GM23338 (cell line): ENCODE data around the gene RPS21. TPM values are rescaled to one million over a fixed set of nuclear protein-coding genes. Genes with fewer than 3 reads are reported as not detected.

Experiments used
- ATAC-seq: fragments of 200-7000 bp; cut with Tn5 transposase; 3 replicates; pipeline ENCODE4 v1.9.1; 2020
- DNase-seq: peaks from one replicate; pipeline ENCODE4 v3.0.0-alpha.2; 2015; ENCODE audit warnings: low spot score
- H2AFZ ChIP-seq: fragments of 200-600 bp; sonication (generic); 2 replicates; pipeline ENCODE4 v1.8.0; 2016; ENCODE audit warnings: antibody characterized with exemption, mild to moderate bottlenecking, moderate library complexity
- H3F3A ChIP-seq: fragments of 200-600 bp; sonication (generic); replicated peaks from 2 replicates; pipeline ENCODE4 v1.8.0; 2017; ENCODE audit warnings: antibody characterized with exemption, mixed run types, low read depth
- H3K27ac ChIP-seq: fragments of 200-600 bp; sonication (generic); 2 replicates; pipeline ENCODE4 v1.6.1; 2016; ENCODE audit warnings: low read depth
- H3K27me3 ChIP-seq: fragments of 200-600 bp; sonication (generic); 2 replicates; pipeline ENCODE4 v1.8.0; 2016; ENCODE audit warnings: mild to moderate bottlenecking, mixed run types, moderate library complexity; ENCODE audit not compliant: insufficient read depth
- H3K36me3 ChIP-seq: fragments of 200-600 bp; sonication (generic); 2 replicates; pipeline ENCODE4 v1.8.0; 2016; ENCODE audit warnings: mild to moderate bottlenecking; ENCODE audit not compliant: insufficient read depth
- H3K4me1 ChIP-seq: fragments of 200-600 bp; sonication (generic); 2 replicates; pipeline ENCODE4 v1.8.0; 2016; ENCODE audit warnings: mild to moderate bottlenecking, moderate library complexity; ENCODE audit not compliant: insufficient read depth
- H3K4me2 ChIP-seq: fragments of 200-600 bp; sonication (generic); 2 replicates; pipeline ENCODE4 v1.7.1; 2017; ENCODE audit warnings: mixed run types
- H3K4me3 ChIP-seq: fragments of 200-600 bp; sonication (generic); 2 replicates; pipeline ENCODE4 v1.6.1; 2016; ENCODE audit warnings: mixed run types
- H3K79me2 ChIP-seq: fragments of 200-600 bp; sonication (generic); replicated peaks from 2 replicates; pipeline ENCODE4 v1.8.0; 2017; ENCODE audit warnings: mild to moderate bottlenecking; ENCODE audit not compliant: insufficient read depth
- H3K9me2 ChIP-seq: fragments of 200-600 bp; sonication (generic); 2 replicates; pipeline ENCODE4 v1.8.0; 2017; ENCODE audit not compliant: insufficient read depth
- H4K20me1 ChIP-seq: fragments of 200-600 bp; sonication (generic); replicated peaks from 2 replicates; pipeline ENCODE4 v1.8.0; 2017; ENCODE audit warnings: mild to moderate bottlenecking; ENCODE audit not compliant: insufficient read depth
- H3K27ac Mint-ChIP-seq: 2 replicates; pipeline ENCODE4 v1.8.0; 2020; ENCODE audit warnings: inconsistent platforms, mild to moderate bottlenecking, moderate library complexity, mixed read lengths
- H3K27me3 Mint-ChIP-seq: 3 replicates; pipeline ENCODE4 v1.8.0; 2022; ENCODE audit warnings: low read depth, mild to moderate bottlenecking, moderate library complexity, mixed read lengths, inconsistent platforms; ENCODE audit not compliant: insufficient read depth, poor library complexity
- H3K36me3 Mint-ChIP-seq: 3 replicates; pipeline ENCODE4 v1.8.0; 2021; ENCODE audit warnings: low read depth, mild to moderate bottlenecking, inconsistent platforms, moderate library complexity, mixed read lengths
- H3K4me1 Mint-ChIP-seq: 3 replicates; pipeline ENCODE4 v1.8.0; 2020; ENCODE audit warnings: mild to moderate bottlenecking, inconsistent platforms, mixed read lengths
- H3K4me3 Mint-ChIP-seq: 3 replicates; pipeline ENCODE4 v1.8.0; 2021; ENCODE audit warnings: moderate library complexity, mild to moderate bottlenecking, inconsistent platforms, mixed read lengths
- H3K9me3 Mint-ChIP-seq: 3 replicates; pipeline ENCODE4 v1.8.0; 2020; ENCODE audit warnings: moderate library complexity, mild to moderate bottlenecking, inconsistent platforms, mixed read lengths
- CREB1 ChIP-seq: fragments of 250-450 bp; sonication (Bioruptor Pico); IDR thresholded peaks from 2 replicates; pipeline ENCODE4 v1.5.0; 2020; ENCODE audit warnings: low read depth, mild to moderate bottlenecking, moderate library complexity
- EZH2 ChIP-seq: fragments of 200-600 bp; sonication (generic); IDR thresholded peaks from one replicate; pipeline ENCODE4 v1.8.0; 2017; ENCODE audit warnings: antibody characterized with exemption, mild to moderate bottlenecking, low read depth; ENCODE audit not compliant: unreplicated experiment
- JUNB ChIP-seq: IDR thresholded peaks from one replicate; pipeline ENCODE4 v1.6.1; 2016; ENCODE audit warnings: antibody characterized with exemption; ENCODE audit not compliant: unreplicated experiment
- NANOG ChIP-seq: IDR thresholded peaks from 2 replicates; pipeline ENCODE4 v1.6.1; 2016; ENCODE audit warnings: antibody characterized with exemption, borderline replicate concordance
- POLR2AphosphoS5 ChIP-seq: IDR thresholded peaks from 2 replicates; pipeline ENCODE4 v1.6.1; 2016; ENCODE audit warnings: antibody characterized with exemption, low read depth
- ZNF114 ChIP-seq: fragments of 250-450 bp; sonication (Bioruptor Pico); IDR thresholded peaks from 2 replicates; pipeline ENCODE4 v1.5.0; 2020; ENCODE audit warnings: mild to moderate bottlenecking, moderate library complexity
- ZNF331 ChIP-seq: fragments of 250-450 bp; sonication (Bioruptor Pico); IDR thresholded peaks from 2 replicates; pipeline ENCODE4 v1.5.0; 2020; ENCODE audit warnings: low read depth, mild to moderate bottlenecking, moderate library complexity
- polyA plus RNA-seq: library from polyadenylated mRNA; unstranded; fragments of >200 nt; fragmentation: Nextera tagmentation; extraction: Ambion mirVana; gene quantifications from 2 replicates; pipeline ENCODE4 v1.2.1, GENCODE V29; 2016
- total RNA-seq: library from RNA; depleted of rRNA; stranded (reverse); fragments of >200 nt; shearing (Covaris generic); gene quantifications from 2 replicates; pipeline ENCODE4 v1.2.3, GENCODE V29; 2014
- TF ChIP-seq, protein P1 (sequence below): IDR thresholded peaks from 2 replicates; pipeline ENCODE4 v1.6.1; 2016; ENCODE audit warnings: antibody characterized with exemption
- TF ChIP-seq, protein P2 (sequence below), 2 experiments: fragments of 200-600 bp in 1 of 2; sonication (generic) in 1 of 2; conservative IDR thresholded peaks; 2 replicates each; pipeline versions ENCODE4 v1.5.1 to v1.6.1; 2016 to 2017; ENCODE audit warnings: antibody characterized with exemption in 2 of 2, low read depth in 2 of 2, mild to moderate bottlenecking in 2 of 2, moderate library complexity in 1 of 2
- TF ChIP-seq, protein P3 (sequence below): fragments of 250-450 bp; sonication (Bioruptor Pico); IDR thresholded peaks from 2 replicates; pipeline ENCODE4 v1.5.0; 2020; ENCODE audit warnings: mild to moderate bottlenecking, moderate library complexity

Gene RPS21
- total and polyA plus RNA-seq, 2 experiments from 2014 or later = 759 to 2,298 TPM

DNA sequence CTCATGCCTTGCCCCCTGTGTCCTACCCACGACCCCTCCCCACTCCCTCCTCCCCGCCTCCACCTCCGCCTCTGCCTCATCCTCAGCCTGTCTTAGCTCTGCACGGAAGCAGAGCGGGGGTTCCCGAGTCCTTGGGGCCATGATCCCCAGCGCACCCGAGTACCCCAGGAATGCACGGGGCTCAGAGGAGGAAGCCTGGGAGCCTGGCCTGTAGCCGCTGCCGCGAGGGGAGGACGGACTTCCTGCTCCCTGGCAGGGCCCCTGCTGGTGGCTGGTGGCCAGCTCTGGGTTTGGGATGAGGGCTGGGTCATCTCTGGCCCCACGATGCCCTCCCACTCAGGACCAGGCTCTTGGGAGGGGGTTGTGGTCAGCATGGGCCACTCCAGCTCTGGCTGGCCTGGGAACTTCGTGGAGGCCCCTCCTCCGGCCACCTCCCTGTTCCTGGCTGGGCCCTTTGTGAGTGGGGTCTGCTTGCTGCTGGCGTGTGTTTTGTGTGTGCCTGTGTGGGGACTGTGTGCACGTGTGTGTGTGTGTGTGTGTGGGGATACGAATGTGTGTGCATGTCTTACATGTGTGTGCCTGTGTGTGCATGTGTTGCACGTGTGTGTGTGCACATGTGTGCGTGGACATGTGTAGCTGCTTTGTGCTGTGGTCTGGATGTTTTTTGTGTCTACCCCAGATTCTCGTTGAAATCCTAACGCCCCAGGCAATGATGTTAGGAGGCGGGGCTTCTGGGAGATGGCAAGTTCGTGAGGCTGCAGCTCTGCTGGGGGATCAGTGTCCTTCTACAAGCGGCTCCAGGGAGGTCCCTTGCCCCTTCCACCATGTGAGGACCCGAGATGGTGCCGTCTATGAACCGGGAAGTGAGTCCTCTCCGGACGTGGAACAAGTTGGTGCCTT is 41.7 kb downstream of the RPS21 start:
- peak overlapping the region; percentile 16; the same call in 1 of the 3 replicates for H3K4me3 Mint-ChIP-seq
- H4K20me1 ChIP-seq = no peaks in the 10 kb centered on the region
- H3F3A ChIP-seq = peaks cover 9% of the 10 kb centered on the region; the same call in 1 of the 2 replicates
- no peaks in the 10 kb centered on the region for H3K27me3 ChIP-seq
- no peaks in the 10 kb centered on the region for H3K36me3 Mint-ChIP-seq
- TF ChIP-seq NANOG (no peak), POLR2AphosphoS5 (no peak), JUNB (no peak), ZNF114 (CRISPR knock-in tag) (no peak), ZNF331 (CRISPR knock-in tag) (no peak), EZH2 (no peak), CREB1 (CRISPR knock-in tag) (no peak)
- TF ChIP-seq, protein P1, sequence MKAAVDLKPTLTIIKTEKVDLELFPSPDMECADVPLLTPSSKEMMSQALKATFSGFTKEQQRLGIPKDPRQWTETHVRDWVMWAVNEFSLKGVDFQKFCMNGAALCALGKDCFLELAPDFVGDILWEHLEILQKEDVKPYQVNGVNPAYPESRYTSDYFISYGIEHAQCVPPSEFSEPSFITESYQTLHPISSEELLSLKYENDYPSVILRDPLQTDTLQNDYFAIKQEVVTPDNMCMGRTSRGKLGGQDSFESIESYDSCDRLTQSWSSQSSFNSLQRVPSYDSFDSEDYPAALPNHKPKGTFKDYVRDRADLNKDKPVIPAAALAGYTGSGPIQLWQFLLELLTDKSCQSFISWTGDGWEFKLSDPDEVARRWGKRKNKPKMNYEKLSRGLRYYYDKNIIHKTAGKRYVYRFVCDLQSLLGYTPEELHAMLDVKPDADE = no peak
- TF ChIP-seq, protein P2, sequence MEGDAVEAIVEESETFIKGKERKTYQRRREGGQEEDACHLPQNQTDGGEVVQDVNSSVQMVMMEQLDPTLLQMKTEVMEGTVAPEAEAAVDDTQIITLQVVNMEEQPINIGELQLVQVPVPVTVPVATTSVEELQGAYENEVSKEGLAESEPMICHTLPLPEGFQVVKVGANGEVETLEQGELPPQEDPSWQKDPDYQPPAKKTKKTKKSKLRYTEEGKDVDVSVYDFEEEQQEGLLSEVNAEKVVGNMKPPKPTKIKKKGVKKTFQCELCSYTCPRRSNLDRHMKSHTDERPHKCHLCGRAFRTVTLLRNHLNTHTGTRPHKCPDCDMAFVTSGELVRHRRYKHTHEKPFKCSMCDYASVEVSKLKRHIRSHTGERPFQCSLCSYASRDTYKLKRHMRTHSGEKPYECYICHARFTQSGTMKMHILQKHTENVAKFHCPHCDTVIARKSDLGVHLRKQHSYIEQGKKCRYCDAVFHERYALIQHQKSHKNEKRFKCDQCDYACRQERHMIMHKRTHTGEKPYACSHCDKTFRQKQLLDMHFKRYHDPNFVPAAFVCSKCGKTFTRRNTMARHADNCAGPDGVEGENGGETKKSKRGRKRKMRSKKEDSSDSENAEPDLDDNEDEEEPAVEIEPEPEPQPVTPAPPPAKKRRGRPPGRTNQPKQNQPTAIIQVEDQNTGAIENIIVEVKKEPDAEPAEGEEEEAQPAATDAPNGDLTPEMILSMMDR (conservative IDR thresholded peaks at IDR 0.05; ENCODE audit: low read depth in 2 of 2) = no peak
- H3K4me1 Mint-ChIP-seq = peaks cover 47% of the 10 kb centered on the region
- H3K27ac ChIP-seq = no peak overlapping the region
- no peaks in the 10 kb centered on the region for H3K9me3 Mint-ChIP-seq
- H3K4me3 ChIP-seq = no peak overlapping the region
- peak overlapping the region; percentile 45 for H3K27ac Mint-ChIP-seq
- no peaks in the 10 kb centered on the region for H3K79me2 ChIP-seq
- H3K4me1 ChIP-seq = peaks cover 27% of the 10 kb centered on the region
- H3K27me3 Mint-ChIP-seq = peaks cover 8% of the 10 kb centered on the region
- no peaks in the 10 kb centered on the region for H3K9me2 ChIP-seq
- DNase-seq = no peak
- H3K4me2 ChIP-seq = no peak overlapping the region
- no peak overlapping the region for H2AFZ ChIP-seq
- H3K36me3 ChIP-seq = no peaks in the 10 kb centered on the region
- ATAC-seq = no peak

DNA sequence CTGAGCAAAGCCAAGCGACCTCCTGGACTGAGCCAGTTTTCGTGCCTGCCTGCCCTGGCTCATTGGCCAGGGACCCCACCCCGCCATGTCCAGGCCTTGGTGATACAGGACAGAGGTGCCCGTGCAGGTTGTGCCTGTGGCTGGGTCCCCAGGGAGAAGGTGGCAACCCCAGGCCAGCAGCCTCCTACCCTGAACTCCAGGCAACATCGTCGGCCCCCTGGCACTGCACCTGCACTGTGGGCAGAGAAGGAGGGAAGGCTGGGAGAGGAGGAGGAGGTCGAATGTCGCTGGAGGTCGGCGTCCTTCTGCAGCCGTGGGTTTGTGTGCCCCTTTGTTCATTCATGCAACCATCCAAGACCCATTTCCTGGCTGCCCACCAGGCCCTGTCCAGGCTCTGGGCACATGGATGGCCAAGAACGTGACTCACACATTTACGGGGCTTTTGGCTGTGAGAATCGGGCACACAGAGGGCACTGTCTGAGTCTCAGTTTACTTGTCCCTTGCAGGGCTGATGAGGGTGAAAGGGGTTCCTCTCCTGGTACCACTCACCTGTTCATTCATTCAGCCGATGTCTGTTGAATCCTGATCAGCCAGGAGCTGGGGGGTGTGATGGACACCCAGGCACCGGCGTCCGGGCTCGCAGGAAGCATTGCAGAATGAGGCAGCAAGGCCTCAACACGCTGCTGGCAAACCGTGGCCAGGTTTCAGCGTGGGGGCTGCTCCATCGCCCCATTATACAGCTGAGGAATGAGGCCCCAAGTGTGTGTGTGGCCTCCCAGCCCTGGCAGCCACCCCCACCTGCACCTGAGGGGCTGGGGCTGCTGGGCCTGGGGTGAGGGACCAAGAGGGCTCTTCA is 42.8 kb downstream of the RPS21 start:
- no peaks in the 10 kb centered on the region for H3K36me3 ChIP-seq
- H3K4me1 ChIP-seq = peaks cover 27% of the 10 kb centered on the region
- Mint-ChIP-seq H3K4me3 (no peak overlapping the region), H3K9me3 (no peaks in the 10 kb centered on the region), H3K36me3 (no peaks in the 10 kb centered on the region), H3K4me1 (peaks cover 43% of the 10 kb centered on the region), H3K27me3 (peaks cover 8% of the 10 kb centered on the region), H3K27ac (no peak overlapping the region)
- H3K27ac ChIP-seq = no peak overlapping the region
- no peak overlapping the region for H2AFZ ChIP-seq
- peaks cover 9% of the 10 kb centered on the region; the same call in 1 of the 2 replicates for H3F3A ChIP-seq
- no peaks in the 10 kb centered on the region for H4K20me1 ChIP-seq
- no peak for ATAC-seq
- TF ChIP-seq, protein P3, sequence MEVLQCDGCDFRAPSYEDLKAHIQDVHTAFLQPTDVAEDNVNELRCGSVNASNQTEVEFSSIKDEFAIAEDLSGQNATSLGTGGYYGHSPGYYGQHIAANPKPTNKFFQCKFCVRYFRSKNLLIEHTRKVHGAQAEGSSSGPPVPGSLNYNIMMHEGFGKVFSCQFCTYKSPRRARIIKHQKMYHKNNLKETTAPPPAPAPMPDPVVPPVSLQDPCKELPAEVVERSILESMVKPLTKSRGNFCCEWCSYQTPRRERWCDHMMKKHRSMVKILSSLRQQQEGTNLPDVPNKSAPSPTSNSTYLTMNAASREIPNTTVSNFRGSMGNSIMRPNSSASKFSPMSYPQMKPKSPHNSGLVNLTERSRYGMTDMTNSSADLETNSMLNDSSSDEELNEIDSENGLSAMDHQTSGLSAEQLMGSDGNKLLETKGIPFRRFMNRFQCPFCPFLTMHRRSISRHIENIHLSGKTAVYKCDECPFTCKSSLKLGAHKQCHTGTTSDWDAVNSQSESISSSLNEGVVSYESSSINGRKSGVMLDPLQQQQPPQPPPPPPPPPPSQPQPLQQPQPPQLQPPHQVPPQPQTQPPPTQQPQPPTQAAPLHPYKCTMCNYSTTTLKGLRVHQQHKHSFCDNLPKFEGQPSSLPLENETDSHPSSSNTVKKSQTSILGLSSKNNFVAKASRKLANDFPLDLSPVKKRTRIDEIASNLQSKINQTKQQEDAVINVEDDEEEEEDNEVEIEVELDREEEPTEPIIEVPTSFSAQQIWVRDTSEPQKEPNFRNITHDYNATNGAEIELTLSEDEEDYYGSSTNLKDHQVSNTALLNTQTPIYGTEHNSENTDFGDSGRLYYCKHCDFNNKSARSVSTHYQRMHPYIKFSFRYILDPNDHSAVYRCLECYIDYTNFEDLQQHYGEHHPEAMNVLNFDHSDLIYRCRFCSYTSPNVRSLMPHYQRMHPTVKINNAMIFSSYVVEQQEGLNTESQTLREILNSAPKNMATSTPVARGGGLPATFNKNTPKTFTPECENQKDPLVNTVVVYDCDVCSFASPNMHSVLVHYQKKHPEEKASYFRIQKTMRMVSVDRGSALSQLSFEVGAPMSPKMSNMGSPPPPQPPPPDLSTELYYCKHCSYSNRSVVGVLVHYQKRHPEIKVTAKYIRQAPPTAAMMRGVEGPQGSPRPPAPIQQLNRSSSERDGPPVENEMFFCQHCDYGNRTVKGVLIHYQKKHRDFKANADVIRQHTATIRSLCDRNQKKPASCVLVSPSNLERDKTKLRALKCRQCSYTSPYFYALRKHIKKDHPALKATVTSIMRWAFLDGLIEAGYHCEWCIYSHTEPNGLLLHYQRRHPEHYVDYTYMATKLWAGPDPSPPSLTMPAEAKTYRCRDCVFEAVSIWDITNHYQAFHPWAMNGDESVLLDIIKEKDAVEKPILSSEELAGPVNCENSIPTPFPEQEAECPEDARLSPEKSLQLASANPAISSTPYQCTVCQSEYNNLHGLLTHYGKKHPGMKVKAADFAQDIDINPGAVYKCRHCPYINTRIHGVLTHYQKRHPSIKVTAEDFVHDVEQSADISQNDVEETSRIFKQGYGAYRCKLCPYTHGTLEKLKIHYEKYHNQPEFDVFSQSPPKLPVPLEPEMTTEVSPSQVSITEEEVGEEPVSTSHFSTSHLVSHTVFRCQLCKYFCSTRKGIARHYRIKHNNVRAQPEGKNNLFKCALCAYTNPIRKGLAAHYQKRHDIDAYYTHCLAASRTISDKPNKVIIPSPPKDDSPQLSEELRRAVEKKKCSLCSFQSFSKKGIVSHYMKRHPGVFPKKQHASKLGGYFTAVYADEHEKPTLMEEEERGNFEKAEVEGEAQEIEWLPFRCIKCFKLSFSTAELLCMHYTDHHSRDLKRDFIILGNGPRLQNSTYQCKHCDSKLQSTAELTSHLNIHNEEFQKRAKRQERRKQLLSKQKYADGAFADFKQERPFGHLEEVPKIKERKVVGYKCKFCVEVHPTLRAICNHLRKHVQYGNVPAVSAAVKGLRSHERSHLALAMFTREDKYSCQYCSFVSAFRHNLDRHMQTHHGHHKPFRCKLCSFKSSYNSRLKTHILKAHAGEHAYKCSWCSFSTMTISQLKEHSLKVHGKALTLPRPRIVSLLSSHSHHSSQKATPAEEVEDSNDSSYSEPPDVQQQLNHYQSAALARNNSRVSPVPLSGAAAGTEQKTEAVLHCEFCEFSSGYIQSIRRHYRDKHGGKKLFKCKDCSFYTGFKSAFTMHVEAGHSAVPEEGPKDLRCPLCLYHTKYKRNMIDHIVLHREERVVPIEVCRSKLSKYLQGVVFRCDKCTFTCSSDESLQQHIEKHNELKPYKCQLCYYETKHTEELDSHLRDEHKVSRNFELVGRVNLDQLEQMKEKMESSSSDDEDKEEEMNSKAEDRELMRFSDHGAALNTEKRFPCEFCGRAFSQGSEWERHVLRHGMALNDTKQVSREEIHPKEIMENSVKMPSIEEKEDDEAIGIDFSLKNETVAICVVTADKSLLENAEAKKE (CRISPR knock-in tag) = no peak
- DNase-seq = no peak
- no peak overlapping the region for H3K4me3 ChIP-seq
- no peak overlapping the region for H3K4me2 ChIP-seq
- H3K9me2 ChIP-seq = no peaks in the 10 kb centered on the region
- H3K27me3 ChIP-seq = no peaks in the 10 kb centered on the region
- H3K79me2 ChIP-seq = no peaks in the 10 kb centered on the region
